ENCODE measurements around the gene SLC33A1. TPM values are rescaled to one million over a fixed set of nuclear protein-coding genes. Genes with fewer than 3 reads are reported as not detected.
"Not testable (repeated sequence)": the region's sequence is repeated elsewhere in the genome, so short reads cannot be mapped to it uniquely, and the experiment has no call there.

The SLC33A1 gene
- total and polyA plus RNA-seq, 2 of the 13 experiments (the other 11 are each of a cell fraction or from before 2014, with no cell fraction given), result 20.0 to 32.1 TPM

DNA sequence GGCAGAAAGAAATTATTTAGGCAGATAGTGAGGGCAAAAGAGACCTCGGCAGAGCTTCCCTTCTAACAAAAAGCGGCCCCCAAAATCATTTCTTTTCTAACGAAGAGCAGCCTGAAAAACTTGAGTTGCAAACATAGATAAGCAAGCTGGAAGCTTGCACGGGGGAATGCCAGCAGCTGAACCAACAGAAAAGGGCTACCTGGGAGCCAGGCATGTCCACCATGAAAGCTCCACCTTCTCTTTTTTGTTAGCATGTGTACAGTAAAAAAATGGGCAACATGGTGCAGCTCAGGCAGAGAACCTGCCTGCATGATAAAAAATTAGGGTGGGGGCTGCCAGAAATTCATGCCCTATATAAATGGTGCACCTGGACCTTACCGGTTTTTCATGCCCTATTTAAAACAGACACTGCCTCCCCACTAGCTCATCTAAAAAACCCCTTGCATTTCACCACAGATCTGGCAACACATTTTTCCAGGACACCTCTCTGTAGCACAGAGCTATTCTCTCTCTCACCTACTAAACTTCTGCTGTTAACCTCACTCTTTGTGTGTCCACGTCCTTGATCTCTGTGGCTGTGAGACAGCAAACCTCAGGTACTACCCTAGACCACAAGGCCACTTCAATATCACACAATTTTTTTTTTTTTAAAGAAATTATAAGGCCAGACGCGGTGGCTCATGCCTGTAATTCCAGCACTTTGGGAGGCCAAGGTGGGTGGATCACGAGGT lies 18.7 kb downstream of the SLC33A1 start (continued):
- TF ChIP-seq, protein P1, sequence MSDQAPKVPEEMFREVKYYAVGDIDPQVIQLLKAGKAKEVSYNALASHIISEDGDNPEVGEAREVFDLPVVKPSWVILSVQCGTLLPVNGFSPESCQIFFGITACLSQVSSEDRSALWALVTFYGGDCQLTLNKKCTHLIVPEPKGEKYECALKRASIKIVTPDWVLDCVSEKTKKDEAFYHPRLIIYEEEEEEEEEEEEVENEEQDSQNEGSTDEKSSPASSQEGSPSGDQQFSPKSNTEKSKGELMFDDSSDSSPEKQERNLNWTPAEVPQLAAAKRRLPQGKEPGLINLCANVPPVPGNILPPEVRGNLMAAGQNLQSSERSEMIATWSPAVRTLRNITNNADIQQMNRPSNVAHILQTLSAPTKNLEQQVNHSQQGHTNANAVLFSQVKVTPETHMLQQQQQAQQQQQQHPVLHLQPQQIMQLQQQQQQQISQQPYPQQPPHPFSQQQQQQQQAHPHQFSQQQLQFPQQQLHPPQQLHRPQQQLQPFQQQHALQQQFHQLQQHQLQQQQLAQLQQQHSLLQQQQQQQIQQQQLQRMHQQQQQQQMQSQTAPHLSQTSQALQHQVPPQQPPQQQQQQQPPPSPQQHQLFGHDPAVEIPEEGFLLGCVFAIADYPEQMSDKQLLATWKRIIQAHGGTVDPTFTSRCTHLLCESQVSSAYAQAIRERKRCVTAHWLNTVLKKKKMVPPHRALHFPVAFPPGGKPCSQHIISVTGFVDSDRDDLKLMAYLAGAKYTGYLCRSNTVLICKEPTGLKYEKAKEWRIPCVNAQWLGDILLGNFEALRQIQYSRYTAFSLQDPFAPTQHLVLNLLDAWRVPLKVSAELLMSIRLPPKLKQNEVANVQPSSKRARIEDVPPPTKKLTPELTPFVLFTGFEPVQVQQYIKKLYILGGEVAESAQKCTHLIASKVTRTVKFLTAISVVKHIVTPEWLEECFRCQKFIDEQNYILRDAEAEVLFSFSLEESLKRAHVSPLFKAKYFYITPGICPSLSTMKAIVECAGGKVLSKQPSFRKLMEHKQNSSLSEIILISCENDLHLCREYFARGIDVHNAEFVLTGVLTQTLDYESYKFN (CRISPR knock-in tag; conservative IDR thresholded peaks at IDR 0.05), result no peak
- no peak for TF ChIP-seq PCBP1 (IDR thresholded peaks at IDR 0.05; ENCODE audit: borderline replicate concordance, low read depth, low read length)
- TF ChIP-seq, protein P2, sequence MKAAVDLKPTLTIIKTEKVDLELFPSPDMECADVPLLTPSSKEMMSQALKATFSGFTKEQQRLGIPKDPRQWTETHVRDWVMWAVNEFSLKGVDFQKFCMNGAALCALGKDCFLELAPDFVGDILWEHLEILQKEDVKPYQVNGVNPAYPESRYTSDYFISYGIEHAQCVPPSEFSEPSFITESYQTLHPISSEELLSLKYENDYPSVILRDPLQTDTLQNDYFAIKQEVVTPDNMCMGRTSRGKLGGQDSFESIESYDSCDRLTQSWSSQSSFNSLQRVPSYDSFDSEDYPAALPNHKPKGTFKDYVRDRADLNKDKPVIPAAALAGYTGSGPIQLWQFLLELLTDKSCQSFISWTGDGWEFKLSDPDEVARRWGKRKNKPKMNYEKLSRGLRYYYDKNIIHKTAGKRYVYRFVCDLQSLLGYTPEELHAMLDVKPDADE (CRISPR knock-in tag; IDR thresholded peaks at IDR 0.05), result no peak
- TF ChIP-seq GATA4 (IDR thresholded peaks at IDR 0.05; ENCODE audit: borderline replicate concordance, low read depth), result no peak
- TF ChIP-seq LRRFIP1 (CRISPR knock-in tag; conservative IDR thresholded peaks at IDR 0.05), result no peak

GRCh38 chr3:155828490-155829098 lies 25.6 kb downstream of the SLC33A1 start:
- H3K4me1 ChIP-seq (ENCODE audit: insufficient read depth, low read length); H3K27me3 ChIP-seq (ENCODE audit: control insufficient read depth in 1 of 2, insufficient read depth in 2 of 2, low read length in 2 of 2); ATAC-seq; H3K79me2 ChIP-seq (ENCODE audit: insufficient read depth, low read length); POLR2A ChIA-PET; intact Hi-C loops (cut with micrococcal nuclease; ENCODE audit: unreplicated experiment); H3K4me3 ChIP-seq (replicated peaks in 1 of 3; ENCODE audit: insufficient read depth in 1 of 3, low read depth in 2 of 3, low read length in 3 of 3); BruUV-seq (replicated peaks); FAIRE-seq; H4K20me1 ChIP-seq (ENCODE audit: insufficient read depth, low read length); H3K9me3 ChIP-seq (ENCODE audit: low read length); CTCF ChIA-PET (ENCODE audit: low intra/inter-chr PET ratio, low total read pairs); in situ Hi-C loops (cut with HindIII; ENCODE audit: extremely low pct_ligation_motif_present, low pct_unique_long_range_greater_than_20kb); H3K4me2 ChIP-seq (ENCODE audit: low read depth, low read length); DNase-seq (ENCODE audit: low spot score); H3K27ac ChIP-seq (ENCODE audit: extremely low read length, insufficient read depth, low read length); H3K9ac ChIP-seq (ENCODE audit: insufficient read depth, low read depth, low read length); H2AFZ ChIP-seq (ENCODE audit: low read length): not testable (repeated sequence)
- 96% methylated on average over 13 of the region's 13 CpGs for WGBS (ENCODE audit: low lambda C conversion rate)
- peaks cover 0 to 15% of the 10 kb centered on the region in 2 experiments; a peak in 4 of 5 replicates for H3K36me3 ChIP-seq (replicated peaks in 1 of 2; ENCODE audit: control insufficient read depth in 1 of 2, insufficient read depth in 2 of 2, low read length in 2 of 2)
